A549 treated with AZD9567 at 1 μM for 4 hours (cell line): ENCODE results near the gene NUP37. TPM values are rescaled to one million over a fixed set of nuclear protein-coding genes. Genes with fewer than 3 reads are reported as not detected.

Experiments used
- total RNA-seq: library from RNA; stranded (reverse); fragments of 200-300 nt; extraction: Qiagen RNA extraction; gene quantifications from 5 replicates; pipeline ENCODE4 v1.2.3, GENCODE V29; 2022; ENCODE audit not compliant: insufficient read depth

The NUP37 gene, protein sequence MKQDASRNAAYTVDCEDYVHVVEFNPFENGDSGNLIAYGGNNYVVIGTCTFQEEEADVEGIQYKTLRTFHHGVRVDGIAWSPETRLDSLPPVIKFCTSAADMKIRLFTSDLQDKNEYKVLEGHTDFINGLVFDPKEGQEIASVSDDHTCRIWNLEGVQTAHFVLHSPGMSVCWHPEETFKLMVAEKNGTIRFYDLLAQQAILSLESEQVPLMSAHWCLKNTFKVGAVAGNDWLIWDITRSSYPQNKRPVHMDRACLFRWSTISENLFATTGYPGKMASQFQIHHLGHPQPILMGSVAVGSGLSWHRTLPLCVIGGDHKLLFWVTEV
- total RNA-seq: 62.9 to 73.9 TPM (median 68.0 TPM) in 5 replicates

GRCh38 chr12:102119674-102120563 is at the start of gene NUP37, which contains the start of gene PARPBP:
Gene NUP37 (minus strand): TSS chr12:102120114. CDS start chr12:102118518, 1,596 bp downstream.
Gene PARPBP (plus strand): TSS chr12:102120183. CDS start chr12:102123889, 3,706 bp downstream.

DNA sequence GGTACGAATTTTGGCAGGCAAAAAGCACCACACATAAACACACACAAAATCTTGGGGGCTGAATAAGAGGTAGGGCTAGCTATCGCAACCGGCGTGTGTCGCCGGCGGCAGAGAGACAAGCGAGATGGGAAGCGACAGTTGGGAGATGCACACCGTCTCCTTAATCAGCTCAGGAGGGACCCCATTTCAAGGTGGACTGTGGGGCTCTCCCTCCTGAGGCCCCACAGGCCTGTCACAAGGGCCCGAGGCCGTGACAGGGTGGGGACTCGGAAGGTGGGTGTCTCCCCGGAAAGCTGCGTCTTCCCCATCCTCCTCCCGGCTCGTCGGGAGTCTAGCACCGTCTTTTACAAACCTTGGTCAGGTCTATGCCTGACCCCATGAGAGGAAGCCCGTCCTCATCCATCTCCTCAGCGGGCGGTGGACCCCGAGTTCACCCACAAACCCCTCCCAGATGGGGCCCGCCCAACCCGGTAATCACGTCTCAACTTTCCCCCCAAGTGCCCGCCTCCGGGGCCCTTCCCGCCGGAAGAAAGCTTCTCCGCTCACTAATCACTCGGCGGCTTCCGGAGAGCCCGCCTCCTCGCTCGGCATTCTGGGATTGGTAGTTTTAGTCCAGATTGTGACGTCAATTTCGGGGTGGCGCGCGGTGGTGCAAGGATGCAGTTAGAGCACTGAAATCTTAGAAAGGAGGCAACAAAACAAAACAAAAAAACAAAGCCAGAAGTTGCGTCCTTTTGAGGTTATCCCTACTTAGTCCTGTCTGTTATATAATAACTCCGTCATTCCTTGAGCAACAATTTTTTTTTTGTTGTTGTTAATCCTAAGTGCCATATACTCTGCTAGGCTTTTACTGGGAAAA is 58.1 kb downstream of the NUP37 start, which contains the start of gene WASHC3:
WASHC3 (minus strand) TSS at position 432 of the 859 bp plus-strand sequence; CDS start at position 403, 29 bp downstream.

Other genes starting within 250 kb of the NUP37 start
- 16.8 to 21.3 TPM (median 18.8 TPM) in 5 replicates for gene DRAM1, start 242.5 kb downstream of the NUP37 start, total RNA-seq
- gene WASHC3, start 58.1 kb downstream of the NUP37 start, total RNA-seq: 25.4 to 54.7 TPM (median 29.5 TPM) in 5 replicates
- 17.3 to 23.8 TPM (median 20.7 TPM) in 5 replicates for gene PARPBP, start 69 bp upstream of the NUP37 start, total RNA-seq
- gene PMCH, start 77.7 kb upstream of the NUP37 start, total RNA-seq: 0.15 TPM in 1 of 5 replicates, not detected in the others